ENCODE results near the gene GKN1.

The GKN1 gene

GRCh38 chr2:69021727-69022126 is 47.3 kb downstream of the GKN1 start:
- intact Hi-C loops (cut with micrococcal nuclease) = no loop called here
- no peaks in the 10 kb centered on the region for H3K4me1 Mint-ChIP-seq (ENCODE audit: low read depth)

GRCh38 chr2:69022548-69022947 is 48.1 kb downstream of the GKN1 start:
- Mint-ChIP-seq H3K27ac (no peak overlapping the region), H3K9me3 (no peaks in the 10 kb centered on the region), H3K4me3 (no peak overlapping the region), H3K36me3 (ENCODE audit: low read depth) (no peaks in the 10 kb centered on the region), H3K4me1 (ENCODE audit: low read depth) (no peaks in the 10 kb centered on the region), H3K27me3 (peaks cover 18% of the 10 kb centered on the region)
- intact Hi-C loops (cut with micrococcal nuclease) = no loop called here

More at GRCh38 chr2:69021727-69022126, 47.3 kb downstream of the GKN1 start:
- H3K27me3 Mint-ChIP-seq = peaks cover 26% of the 10 kb centered on the region
- no peaks in the 10 kb centered on the region for H3K36me3 Mint-ChIP-seq (ENCODE audit: low read depth)
- no peak overlapping the region for H3K27ac Mint-ChIP-seq
- no peaks in the 10 kb centered on the region for H3K9me3 Mint-ChIP-seq
- H3K4me3 Mint-ChIP-seq = no peak overlapping the region

- no peaks in the 10 kb centered on the region for H3K9me3 Mint-ChIP-seq
Measured at GRCh38 chr2:69023236-69023635, 48.8 kb downstream of the GKN1 start.

GRCh38 chr2:69026026-69026425 is 51.6 kb downstream of the GKN1 start:
- intact Hi-C loops (cut with micrococcal nuclease) = loop anchor here (1.0 kb wide), 1 partner anchor 281 kb away; no protein-coding TSS in a partner anchor
- no peak overlapping the region for H3K4me3 Mint-ChIP-seq
- no peaks in the 10 kb centered on the region for H3K9me3 Mint-ChIP-seq
- H3K36me3 Mint-ChIP-seq (ENCODE audit: low read depth) = no peaks in the 10 kb centered on the region
- no peak overlapping the region for H3K27ac Mint-ChIP-seq
- H3K27me3 Mint-ChIP-seq = peaks cover 4% of the 10 kb centered on the region
- H3K4me1 Mint-ChIP-seq (ENCODE audit: low read depth) = no peaks in the 10 kb centered on the region

More at GRCh38 chr2:69023236-69023635, 48.8 kb downstream of the GKN1 start:
- Mint-ChIP-seq H3K27ac (no peak overlapping the region), H3K36me3 (ENCODE audit: low read depth) (no peaks in the 10 kb centered on the region), H3K27me3 (peaks cover 12% of the 10 kb centered on the region), H3K4me3 (no peak overlapping the region), H3K4me1 (ENCODE audit: low read depth) (no peaks in the 10 kb centered on the region)
- intact Hi-C loops (cut with micrococcal nuclease) = no loop called here

- H3K27ac Mint-ChIP-seq = no peak overlapping the region
- H3K4me3 Mint-ChIP-seq = no peak overlapping the region
- no peaks in the 10 kb centered on the region for H3K4me1 Mint-ChIP-seq (ENCODE audit: low read depth)
- intact Hi-C loops (cut with micrococcal nuclease) = loop anchor here (1.0 kb wide), 1 partner anchor 280 kb away; no protein-coding TSS in a partner anchor
- H3K27me3 Mint-ChIP-seq = no peaks in the 10 kb centered on the region
- no peaks in the 10 kb centered on the region for H3K36me3 Mint-ChIP-seq (ENCODE audit: low read depth)
- no peaks in the 10 kb centered on the region for H3K9me3 Mint-ChIP-seq
Measured at GRCh38 chr2:69026691-69027459, 52.4 kb downstream of the GKN1 start.

Measured in dendritic cell treated with granulocyte-macrophage colony-stimulating factor and Interleukin-4, amounts not matched to agents 40 ng/mL and 50 ng/mL, for 4 days (primary cell).